HG03159 (cell line): ENCODE data around the gene CACNA1E.
"Not testable (repeated sequence)": the region's sequence is repeated elsewhere in the genome, so short reads cannot be mapped to it uniquely, and the experiment has no call there.

Experiments used
- ATAC-seq: cut with Tn5 transposase; IDR thresholded peaks from one replicate; pipeline ENCODE4 v1.9.1; 2021; ENCODE audit warnings: mild to moderate bottlenecking, moderate library complexity; ENCODE audit not compliant: unreplicated experiment

Gene CACNA1E

DNA sequence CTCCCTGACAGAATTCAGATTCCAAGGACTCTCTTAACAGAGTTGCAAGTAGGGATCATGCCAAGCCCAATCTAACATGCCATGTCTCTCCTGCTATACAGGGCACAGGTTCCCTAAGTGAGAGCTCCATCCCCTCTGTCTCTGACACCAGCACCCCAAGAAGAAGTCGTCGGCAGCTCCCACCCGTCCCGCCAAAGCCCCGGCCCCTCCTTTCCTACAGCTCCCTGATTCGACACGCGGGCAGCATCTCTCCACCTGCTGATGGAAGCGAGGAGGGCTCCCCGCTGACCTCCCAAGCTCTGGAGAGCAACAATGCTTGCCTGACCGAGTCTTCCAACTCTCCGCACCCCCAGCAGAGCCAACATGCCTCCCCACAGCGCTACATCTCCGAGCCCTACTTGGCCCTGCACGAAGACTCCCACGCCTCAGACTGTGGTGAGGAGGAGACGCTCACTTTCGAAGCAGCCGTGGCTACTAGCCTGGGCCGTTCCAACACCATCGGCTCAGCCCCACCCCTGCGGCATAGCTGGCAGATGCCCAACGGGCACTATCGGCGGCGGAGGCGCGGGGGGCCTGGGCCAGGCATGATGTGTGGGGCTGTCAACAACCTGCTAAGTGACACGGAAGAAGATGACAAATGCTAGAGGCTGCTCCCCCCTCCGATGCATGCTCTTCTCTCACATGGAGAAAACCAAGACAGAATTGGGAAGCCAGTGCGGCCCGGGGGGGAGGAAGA lies 315.0 kb downstream of the CACNA1E start:
- no peak for ATAC-seq

DNA sequence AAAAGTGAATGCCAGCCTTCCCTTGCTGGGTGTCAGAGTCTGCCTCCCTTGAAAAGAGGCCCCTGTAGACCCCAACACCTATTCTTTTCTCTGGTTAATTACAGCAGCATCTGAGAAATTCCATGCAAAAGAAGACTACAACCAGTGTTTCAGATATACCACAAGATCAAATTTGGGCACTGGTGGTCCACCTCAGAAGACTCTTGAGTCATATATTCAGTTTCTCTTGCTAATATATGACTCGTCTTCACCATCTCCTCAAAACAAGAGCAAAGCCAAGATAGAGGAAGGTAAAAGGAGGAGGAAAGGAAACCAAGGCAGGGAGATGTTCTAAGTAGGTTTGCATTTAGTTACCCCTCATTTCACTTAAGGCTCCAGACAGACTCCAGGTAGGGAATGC lies 318.3 kb downstream of the CACNA1E start:
- ATAC-seq: no peak

DNA sequence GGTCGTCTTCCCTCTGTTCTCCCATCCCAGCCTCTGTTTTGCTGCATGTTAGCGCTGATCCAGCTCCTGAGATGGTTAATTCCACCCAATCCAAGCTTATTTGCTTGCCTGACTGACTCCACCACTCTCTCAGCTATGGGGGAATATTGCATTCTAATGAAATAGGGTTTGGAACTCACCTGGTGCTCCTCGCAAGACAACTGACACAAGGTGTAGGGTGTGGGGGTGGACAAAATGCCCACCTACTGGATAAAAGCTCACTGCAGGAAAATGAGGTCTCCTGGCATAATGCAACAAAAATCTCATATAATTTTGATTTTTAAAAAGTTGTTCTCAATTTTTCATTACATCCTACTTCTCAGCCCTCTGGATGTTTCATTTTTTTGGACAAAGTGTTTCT lies 319.1 kb downstream of the CACNA1E start:
- no peak for ATAC-seq

DNA sequence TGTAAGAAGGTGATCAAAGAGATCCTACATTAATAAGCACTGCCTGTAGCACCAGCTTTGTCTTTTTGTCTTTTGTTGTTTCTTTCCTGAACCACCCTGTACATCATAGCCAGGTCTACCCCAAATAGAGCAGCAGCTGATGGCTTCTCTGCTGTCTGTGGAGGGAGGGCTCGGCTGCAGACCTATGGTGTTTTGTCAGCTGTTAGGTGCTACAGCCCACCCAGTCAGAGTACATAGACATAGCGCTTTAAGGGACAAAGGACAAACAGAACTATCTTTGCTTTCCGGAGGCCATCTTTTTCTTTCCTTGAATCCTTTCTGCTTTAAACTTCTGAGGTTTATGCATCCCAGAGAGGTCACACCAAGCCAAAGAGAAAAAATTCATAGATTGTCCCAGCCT lies 320.1 kb downstream of the CACNA1E start:
- ATAC-seq: no peak

DNA sequence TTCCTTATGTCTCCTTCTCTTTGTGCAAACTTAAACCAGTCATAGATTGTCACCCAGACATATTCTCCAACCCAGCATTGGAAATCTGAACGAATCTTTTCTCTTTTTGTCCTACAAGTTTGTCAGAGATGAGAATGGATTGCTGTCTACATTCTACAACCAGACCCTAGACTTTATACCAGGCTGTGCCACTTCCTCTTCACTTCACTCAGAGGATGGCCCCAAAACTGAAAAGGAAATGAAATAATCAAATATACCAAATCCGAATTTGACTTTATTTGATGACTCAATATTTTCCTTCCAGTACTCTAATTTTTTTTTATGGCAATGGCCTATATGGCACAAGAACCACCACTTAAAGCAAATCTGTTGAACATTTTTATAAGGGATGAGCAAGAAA lies 321.7 kb downstream of the CACNA1E start:
- no peak for ATAC-seq

DNA sequence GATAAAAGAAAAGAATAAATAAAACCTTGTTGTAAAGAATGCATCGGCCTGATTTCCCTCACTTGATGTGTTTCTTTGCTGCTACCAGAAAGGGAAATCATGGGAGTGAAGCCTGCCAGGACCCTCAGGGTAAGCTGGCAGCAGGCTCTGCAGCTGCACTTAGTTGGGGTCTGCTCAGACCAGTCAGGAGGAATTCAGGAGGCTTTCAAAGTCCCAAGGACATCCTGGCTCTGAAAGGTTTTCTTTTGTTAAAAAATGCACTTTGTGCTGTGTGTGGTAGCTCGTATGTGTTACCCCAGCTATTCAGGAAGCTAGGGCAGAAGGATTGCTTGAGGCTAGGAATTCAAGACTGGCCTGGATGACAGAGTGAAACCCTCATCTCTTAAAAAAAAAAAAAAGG lies 323.4 kb downstream of the CACNA1E start:
- no peak for ATAC-seq

DNA sequence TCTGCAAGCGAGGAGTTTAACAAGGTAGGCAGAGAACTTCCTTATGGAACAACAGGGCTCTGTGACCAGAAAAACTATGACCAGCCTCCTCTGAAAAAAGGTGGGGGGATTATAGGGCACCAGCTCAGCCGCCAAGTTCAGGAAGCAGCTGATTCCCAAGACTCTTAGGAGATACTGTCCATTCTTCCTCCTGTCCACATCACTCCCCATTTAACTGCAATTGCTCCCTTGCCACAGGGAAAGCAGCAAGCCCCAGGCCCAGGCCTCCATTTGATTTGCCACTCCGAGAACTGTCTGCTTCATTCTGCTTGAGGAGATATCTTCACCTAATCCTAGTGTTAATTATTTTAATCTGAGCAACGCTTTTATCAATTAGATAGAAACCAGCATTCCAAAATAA lies 323.9 kb downstream of the CACNA1E start:
- no peak for ATAC-seq

DNA sequence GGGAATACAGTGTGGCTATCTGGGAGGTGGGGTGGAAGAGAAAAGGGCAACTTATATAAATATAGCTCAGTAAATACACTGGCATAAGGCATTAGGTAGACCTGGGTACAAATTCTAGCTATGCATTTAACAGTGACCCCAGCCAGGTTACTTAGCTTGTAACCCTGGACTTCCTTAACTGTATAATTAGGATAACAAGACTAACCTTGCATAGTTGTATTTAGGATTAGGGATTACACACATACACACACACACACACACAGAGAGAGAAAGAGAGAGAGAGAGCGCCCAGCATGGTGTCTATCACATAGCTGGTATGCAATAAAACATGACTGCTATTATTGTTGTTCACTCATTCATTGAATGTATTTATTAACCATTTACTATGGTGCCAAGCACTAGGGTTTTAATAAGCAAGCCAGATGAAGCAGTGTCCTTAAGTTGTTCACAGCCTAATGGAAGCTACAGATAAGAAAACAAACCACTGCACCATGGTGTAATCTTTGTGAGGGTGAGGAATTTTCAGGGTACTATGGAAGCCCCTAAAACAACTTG lies 326.8 kb downstream of the CACNA1E start:
- ATAC-seq: no peak

DNA sequence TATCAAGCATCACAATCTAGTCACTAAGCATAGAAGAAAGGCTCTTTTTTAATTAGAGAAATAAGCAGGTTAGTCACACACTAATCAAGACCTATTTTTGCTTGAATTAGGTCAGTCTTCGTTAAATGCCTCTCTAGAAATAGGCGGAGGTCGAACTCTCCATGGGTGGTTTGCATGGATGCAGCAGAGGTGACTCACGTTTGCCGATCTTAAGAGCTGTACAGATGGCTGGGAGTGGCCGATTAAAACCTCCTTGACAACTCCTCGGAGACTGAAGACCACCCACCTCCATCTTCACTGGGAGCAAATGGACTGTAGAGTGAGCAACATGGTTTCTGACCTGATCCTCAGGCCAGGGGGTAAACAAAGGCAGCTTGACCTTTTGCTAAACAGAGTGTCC lies 328.9 kb downstream of the CACNA1E start:
- no peak for ATAC-seq

DNA sequence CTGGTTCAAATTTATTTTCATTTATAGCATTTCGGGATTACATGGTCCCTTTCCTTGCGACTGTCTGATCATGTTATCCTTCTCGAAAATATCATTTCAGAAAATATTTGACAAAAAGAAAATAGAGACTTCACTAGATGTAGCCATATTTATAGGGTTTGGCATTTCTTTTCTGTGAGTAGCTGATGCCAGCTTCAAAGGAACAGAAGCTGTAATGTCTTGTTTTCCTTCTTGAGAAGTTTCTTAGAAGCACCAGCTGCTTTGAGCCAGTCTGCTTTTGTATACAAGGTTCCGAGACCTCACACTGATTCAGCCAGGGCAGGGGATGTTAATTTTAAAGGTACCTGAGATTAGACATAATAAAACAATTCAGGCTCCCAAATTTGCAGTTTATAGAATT lies 329.9 kb downstream of the CACNA1E start:
- no peak for ATAC-seq

DNA sequence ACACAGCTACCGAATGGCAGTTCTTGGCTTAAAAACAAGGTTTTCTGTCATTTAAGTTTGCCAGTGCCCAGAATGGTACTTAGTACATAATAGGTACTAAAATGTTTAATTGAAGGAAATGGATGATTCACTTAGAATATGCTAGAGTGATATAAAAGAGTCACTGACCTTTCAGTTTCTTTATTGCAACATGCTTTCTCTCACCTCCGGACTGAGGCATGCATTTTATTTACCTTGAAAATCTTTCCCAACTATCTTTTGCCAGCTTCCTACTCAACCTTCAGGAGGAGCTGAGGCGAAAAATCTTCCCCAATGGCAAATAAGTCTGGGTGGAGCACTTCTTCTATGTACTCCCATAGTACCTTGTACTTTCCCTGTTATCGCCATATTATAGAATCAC lies 333.3 kb downstream of the CACNA1E start:
- no peak for ATAC-seq

DNA sequence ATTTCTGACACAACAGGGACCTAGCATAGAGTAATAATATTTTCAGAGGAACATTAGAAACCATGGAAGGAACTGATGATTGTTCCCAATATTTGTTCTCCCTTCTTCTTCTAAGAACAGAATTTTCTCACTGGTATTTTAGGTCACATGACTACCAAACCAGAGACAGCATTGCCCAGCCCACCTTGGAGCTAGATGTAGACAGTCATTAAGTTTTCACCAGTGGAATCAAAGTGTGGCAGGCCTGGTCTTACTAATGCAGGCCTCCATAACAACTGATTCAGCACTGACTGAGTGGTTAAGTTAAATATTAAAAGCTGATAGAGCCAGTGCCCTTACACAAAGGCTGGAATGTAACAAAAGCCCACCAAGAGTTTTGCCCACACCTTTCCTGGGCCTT lies 333.8 kb downstream of the CACNA1E start:
- no peak for ATAC-seq

DNA sequence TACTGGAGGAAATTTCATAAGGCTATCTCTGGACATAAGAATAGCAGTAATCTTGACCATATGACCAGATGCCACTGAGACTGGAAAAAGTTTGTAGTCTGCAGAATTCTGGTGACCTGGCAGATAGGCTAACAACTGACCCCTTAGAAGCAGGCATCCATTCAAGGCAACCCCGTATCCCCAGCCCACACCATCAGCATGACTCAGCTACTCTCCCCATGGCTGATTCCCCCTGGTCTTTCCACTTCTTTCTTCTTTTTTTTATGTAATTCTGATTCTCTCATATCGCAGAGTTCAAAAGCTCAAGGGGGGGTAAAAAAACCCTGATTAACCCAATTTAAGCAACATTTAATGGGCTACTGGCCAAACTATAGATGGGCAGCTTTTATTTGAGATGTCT lies 335.1 kb downstream of the CACNA1E start:
- no peak for ATAC-seq

DNA sequence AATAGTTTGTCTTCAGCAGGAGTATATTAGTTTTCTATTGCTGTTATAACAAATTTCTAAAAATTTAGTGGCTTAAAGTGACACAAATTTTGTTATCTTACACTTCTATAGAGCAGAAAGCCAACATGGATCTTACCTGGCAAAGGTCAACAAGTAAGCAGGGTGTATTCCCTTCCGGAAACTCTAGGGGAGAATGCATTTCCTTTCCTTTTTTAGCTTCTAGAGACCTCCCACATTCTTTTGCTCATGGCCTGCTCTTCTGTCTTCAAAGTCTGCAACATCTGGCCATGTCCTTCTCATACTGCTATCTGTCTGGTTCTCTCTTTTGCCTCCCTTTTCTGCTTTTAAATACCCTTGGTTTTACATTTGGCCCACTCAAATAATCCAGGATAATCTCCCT lies 335.6 kb downstream of the CACNA1E start:
- no peak for ATAC-seq

DNA sequence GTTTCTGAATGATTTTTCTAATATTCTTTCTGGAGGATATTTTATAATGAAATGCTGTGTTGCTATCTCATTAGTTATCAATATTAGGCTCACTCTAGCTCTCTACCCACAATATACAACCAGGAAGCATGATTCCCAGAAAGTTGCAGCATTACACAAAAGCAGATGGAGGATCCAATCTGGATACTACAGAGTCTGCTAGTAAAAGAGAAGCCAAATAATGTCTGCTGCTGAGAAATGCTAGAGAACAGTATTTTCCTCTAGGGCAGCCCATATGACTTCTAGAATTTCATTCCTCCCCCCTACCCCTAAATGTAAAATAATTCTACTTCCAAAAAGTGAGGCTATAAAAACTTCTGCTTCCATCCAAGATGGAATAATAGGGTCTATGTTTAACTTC lies 338.4 kb downstream of the CACNA1E start:
- ATAC-seq: no peak

DNA sequence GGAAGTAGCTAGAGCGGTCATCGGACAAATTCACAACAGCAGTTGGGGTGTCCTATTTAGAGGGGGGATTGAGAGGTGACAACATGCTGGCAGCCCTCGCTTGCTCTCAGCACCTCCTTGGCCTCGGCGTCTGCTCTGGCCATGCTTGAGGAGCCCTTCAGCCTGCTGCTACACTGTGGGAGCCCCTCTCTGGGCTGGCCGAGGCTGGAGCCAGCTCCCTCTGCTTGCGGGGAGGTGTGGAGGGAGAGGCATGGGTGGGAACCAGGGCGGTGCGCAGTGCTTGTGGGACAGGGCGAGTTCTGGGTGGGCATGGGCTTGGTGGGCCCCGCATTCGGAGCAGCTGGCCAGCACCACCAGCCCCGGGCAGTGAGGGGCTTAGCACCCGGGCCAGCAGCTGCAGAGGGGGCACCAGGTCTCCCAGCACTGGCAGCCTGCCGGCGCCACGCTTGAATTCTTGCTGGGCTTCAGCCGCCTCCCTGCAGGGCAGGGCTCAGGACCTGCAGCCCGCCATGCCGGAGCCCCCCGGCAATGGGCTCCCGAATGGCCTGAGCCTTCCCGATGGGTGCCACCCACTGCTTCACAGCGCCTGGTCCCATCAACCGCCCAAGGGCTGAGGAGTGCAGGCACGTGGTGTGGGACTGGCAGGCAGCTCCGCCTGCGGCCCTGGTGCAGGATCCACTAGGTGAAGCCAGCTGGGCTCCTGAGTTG lies 349.0 kb downstream of the CACNA1E start:
- ATAC-seq: not testable (repeated sequence)

DNA sequence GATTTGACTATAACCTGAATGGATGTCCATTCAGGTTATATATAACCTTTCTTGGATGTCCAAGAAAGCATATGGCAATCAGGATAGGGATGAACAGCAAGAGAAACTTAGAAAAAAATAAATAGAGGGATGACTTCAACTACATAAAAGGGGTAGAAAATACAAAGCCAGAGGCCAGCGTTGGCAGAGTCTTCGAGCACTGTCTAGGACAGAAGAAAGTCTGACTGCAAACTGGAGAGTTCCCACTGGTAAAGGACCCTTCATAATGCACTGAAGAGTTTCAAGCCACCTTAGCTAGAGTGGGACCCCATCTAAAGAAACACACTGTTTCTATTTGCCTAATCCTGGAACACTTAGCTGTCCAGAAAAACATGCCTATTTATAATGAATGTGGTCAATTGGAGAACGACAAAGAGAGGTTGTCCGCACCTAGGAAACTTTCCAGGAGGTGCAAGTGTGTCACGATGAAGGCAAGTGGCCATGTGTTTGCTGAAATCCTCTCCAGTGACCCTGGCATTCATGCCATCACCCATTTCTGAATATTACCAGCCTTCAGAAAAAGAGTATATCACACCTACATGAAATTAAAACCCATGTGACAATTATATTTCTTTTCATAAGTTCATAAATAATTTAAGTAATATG lies 362.8 kb downstream of the CACNA1E start:
- no peak for ATAC-seq

DNA sequence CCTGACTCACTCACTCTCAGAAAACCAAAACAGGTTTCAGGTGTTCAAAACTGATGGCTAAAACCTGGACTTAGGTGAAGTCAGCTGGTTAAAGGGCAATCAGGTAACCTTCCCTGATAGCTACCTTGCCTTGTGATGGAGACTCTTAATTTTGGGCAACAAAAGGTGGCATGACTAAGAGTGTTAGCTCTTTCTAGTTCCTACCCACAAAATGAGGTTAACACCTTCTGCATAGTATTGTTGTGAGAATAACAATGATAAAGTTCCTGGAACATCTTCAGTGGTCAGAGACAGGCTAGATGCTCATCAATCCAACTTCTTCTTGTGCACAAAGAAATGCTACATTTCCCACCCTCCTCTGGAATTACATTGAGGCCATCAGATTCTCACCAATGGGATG lies 363.4 kb downstream of the CACNA1E start:
- ATAC-seq: no peak

DNA sequence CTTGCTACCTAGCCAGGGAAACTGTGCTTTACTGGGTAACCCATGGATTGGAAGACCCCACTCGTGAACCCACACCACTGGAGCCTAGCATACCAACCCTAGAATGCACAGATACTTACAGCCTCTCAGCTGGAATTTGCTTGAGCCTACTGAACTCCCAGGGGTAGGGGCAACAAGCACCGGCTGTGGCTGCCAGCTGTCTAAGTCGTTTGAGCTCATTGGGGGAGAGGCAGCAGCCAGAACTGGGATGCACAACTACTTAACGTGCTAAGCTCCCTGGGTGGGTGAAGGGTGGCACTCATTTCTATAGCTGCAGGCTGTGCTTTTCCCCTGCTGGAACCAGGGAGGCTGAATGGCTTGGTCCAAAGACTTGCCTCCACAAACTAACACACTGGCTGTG lies 365.8 kb downstream of the CACNA1E start:
- ATAC-seq: no peak

DNA sequence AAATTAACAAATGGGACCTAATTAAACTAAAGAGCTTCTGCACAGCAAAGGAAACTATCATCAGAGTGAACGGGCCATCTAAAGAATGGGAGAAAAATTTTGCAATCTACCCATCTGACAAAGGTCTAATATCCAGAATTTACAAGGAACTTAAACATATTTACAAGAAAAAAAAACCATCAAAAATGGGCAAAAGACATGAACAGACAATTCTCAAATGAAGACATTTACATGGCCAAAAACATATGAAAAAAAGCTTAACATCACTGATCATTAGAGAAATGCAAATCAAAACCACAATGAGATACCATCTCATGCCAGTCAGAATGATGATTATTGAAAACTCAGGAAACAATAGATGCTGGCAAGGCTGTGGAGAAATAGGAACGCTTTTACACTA lies 370.9 kb downstream of the CACNA1E start:
- not testable (repeated sequence) for ATAC-seq

DNA sequence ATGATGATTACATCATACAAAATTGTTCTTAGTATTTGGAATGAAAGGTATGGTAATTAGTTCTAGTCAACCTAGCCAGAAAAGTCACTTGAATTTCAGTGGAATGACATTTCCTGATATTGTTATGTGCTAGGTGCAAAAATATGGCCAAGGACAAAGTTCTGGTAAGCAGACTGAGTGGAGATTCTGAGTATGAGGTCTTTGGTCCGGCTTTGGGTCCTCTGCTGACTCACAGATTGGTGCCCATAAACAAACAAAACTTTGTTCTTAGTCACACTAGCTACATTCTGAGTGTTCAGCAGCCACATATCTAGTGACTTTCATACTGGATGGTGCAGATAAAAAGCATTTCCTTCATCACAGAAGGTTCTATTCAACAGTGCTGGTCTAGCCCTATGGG lies 372.1 kb downstream of the CACNA1E start:
- no peak for ATAC-seq
